ENCODE measurements around the gene LCN6.

GRCh38 chr9:136700959-136701667 lies 47.2 kb downstream of the LCN6 start:
- no peak for TF ChIP-seq CTCF (IDR thresholded peaks at IDR 0.05; ENCODE audit: poor library complexity, severe bottlenecking)
- no peak for TF ChIP-seq POLR2AphosphoS5 (IDR thresholded peaks at IDR 0.05)
- no peak for TF ChIP-seq TAF1 (IDR thresholded peaks at IDR 0.05; ENCODE audit: low read depth)
- no peak for TF ChIP-seq EZH2 (IDR thresholded peaks at IDR 0.05; ENCODE audit: borderline replicate concordance, insufficient read depth, low read length, poor library complexity, severe bottlenecking)
